ENCODE data around the gene WHRN. TPM values are rescaled to one million over a fixed set of nuclear protein-coding genes. Genes with fewer than 3 reads are reported as not detected.

WHRN gene
- total RNA-seq, 2 donors from 2014 or later: 18.2 to 32.6 TPM

- no peak for ATAC-seq
- no peak overlapping the region for H3K27ac Mint-ChIP-seq
- no peak for DNase-seq
- H3K4me1 Mint-ChIP-seq: peaks cover 2% of the 10 kb centered on the region
- peaks cover 7% of the 10 kb centered on the region for H3K27me3 Mint-ChIP-seq
- no peaks in the 10 kb centered on the region for H3K36me3 Mint-ChIP-seq (ENCODE audit: low read depth)
- no peak overlapping the region for H3K4me3 Mint-ChIP-seq
- H3K9me3 ChIP-seq (ENCODE audit: control insufficient read depth, low read length, poor library complexity, severe bottlenecking): no peaks in the 10 kb centered on the region
These were observed 70.4 kb downstream of the WHRN start for GRCh38 chr9:114434878-114435311.

DNA sequence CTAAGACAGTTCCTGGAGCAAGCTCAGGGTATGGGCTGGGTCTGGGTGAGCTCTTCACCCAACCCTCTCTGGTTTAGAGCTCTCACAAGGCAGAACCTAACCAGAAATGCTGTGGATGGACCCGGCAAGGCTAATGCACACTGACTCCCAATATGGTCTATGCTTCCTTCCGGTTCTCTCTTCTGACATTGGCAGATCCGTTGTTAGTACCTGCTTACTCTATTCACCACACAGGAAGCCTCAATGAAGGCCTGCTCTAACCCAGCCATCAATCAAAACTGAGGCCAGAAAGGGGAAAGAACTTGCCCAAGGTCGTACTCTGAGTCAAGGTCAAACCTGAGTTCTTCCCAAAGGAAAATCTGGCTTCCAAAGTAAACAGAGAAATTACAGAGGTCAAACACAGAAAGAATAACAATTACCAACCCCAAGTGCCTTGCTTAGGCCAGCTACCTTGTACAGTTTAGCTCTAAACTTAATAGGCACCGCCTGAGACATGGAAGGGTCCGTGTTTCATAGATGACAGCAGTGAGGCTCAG is 71.5 kb downstream of the WHRN start:
- Mint-ChIP-seq H3K36me3 (ENCODE audit: low read depth) (no peaks in the 10 kb centered on the region), H3K27me3 (peaks cover 12% of the 10 kb centered on the region), H3K27ac (no peak overlapping the region), H3K4me3 (no peak overlapping the region), H3K4me1 (peaks cover 2% of the 10 kb centered on the region)
- H3K9me3 ChIP-seq (ENCODE audit: control insufficient read depth, low read length, poor library complexity, severe bottlenecking): no peaks in the 10 kb centered on the region
- DNase-seq: no peak
- peak; percentile 47 for ATAC-seq

DNA sequence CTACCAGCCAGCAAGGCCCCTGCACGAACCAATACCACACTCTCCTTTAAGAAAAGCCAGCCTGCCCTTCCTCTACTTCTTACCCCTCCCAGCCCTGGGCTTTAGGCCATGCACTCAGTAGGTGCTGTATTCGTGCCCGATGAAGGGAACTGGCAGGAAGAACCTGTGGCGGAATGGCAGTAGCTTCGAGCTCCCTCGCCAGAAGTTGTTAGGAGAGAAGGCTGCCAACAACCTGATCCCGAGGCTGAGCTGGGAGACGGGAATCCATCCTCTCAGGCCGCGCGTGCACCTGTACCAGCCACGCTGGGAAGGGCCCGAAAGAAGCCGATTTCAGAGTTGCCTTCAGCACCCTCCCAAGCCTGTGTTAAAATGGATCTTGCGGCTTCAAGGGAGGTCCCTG is 72.2 kb downstream of the WHRN start:
- Mint-ChIP-seq H3K27me3 (peaks cover 12% of the 10 kb centered on the region), H3K36me3 (ENCODE audit: low read depth) (peaks cover 3% of the 10 kb centered on the region), H3K4me3 (no peak overlapping the region), H3K4me1 (peaks cover 2% of the 10 kb centered on the region), H3K27ac (no peak overlapping the region)
- ATAC-seq: no peak
- no peaks in the 10 kb centered on the region for H3K9me3 ChIP-seq (ENCODE audit: control insufficient read depth, low read length, poor library complexity, severe bottlenecking)
- DNase-seq: no peak

DNA sequence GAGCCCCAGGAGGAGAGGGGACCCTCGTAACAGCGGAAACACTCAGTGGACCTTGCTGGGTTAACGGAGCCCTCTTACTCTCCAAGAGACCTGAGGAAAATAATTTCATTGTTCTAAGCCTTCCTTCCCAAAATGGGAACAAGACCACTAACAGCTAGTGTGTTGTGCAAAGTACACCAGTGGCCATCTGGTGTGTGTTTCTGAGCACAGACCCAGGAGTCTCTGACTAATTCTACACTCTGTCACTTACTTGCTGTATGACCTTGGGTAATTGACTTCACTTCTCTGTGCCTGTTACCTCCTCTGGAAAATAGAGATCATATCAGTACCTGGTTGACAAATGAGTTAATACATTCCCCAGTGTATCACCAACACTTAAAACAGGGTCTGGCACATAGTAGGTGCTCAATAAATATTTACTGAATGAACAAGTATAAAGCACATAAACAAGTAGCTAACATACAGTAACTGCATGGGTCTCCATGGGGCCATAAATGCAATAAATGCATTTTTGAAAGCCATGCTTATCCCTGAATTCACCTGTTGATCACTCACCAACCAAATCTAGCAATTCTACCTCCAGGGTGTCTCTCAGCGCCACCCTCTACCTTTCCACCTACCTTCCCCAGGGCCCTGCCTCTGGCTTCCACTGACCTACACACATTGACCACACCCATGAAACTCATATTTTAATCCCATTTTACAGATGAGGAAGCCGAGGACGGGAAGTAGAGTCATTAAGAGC is 72.8 kb downstream of the WHRN start:
- peaks cover 8% of the 10 kb centered on the region for H3K27me3 Mint-ChIP-seq
- no peak overlapping the region for H3K27ac Mint-ChIP-seq
- DNase-seq (no peak), ATAC-seq (no peak)
- H3K36me3 Mint-ChIP-seq (ENCODE audit: low read depth): peaks cover 3% of the 10 kb centered on the region
- no peaks in the 10 kb centered on the region for H3K9me3 ChIP-seq (ENCODE audit: control insufficient read depth, low read length, poor library complexity, severe bottlenecking)
- H3K4me3 Mint-ChIP-seq: no peak overlapping the region
- peaks cover 2% of the 10 kb centered on the region for H3K4me1 Mint-ChIP-seq

DNA sequence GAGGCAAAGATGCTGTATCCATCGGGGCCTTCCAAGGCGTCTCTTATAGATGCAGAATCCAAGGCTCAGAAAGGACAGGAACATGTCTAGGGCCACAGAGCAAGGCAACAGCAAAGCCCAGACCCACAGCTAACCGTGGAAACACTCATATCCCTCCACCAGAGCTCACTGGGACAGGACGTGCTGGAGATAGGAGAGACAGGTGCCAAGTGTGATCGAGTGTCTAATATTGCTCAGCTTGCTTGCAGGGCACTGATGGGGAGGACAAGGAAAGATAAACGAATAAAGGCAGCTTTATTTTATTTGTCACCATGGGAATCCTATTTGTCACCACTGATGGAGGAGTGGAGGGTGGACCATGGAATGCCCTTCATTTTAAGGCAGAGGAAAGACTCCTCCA is 73.5 kb downstream of the WHRN start:
- H3K9me3 ChIP-seq (ENCODE audit: control insufficient read depth, low read length, poor library complexity, severe bottlenecking): no peaks in the 10 kb centered on the region
- Mint-ChIP-seq H3K4me3 (no peak overlapping the region), H3K4me1 (peaks cover 2% of the 10 kb centered on the region), H3K27me3 (peaks cover 8% of the 10 kb centered on the region), H3K36me3 (ENCODE audit: low read depth) (peaks cover 3% of the 10 kb centered on the region), H3K27ac (no peak overlapping the region)
- DNase-seq: no peak
- ATAC-seq: no peak

GRCh38 chr9:114431003-114431402 is 74.3 kb downstream of the WHRN start:
- H3K9me3 ChIP-seq (ENCODE audit: control insufficient read depth, low read length, poor library complexity, severe bottlenecking): no peaks in the 10 kb centered on the region
- peaks cover 3% of the 10 kb centered on the region for H3K36me3 Mint-ChIP-seq (ENCODE audit: low read depth)
- H3K27ac Mint-ChIP-seq: no peak overlapping the region
- ATAC-seq: no peak
- peaks cover 2% of the 10 kb centered on the region for H3K4me1 Mint-ChIP-seq
- H3K4me3 Mint-ChIP-seq: no peak overlapping the region
- H3K27me3 Mint-ChIP-seq: peaks cover 8% of the 10 kb centered on the region
- no peak for DNase-seq

GRCh38 chr9:114430457-114430856 is 74.8 kb downstream of the WHRN start:
- peaks cover 2% of the 10 kb centered on the region for H3K4me1 Mint-ChIP-seq
- ATAC-seq: no peak
- no peak for DNase-seq
- H3K27me3 Mint-ChIP-seq: peaks cover 8% of the 10 kb centered on the region
- peaks cover 3% of the 10 kb centered on the region for H3K36me3 Mint-ChIP-seq (ENCODE audit: low read depth)
- no peak overlapping the region for H3K4me3 Mint-ChIP-seq
- no peak overlapping the region for H3K27ac Mint-ChIP-seq
- H3K9me3 ChIP-seq (ENCODE audit: control insufficient read depth, low read length, poor library complexity, severe bottlenecking): no peaks in the 10 kb centered on the region

DNA sequence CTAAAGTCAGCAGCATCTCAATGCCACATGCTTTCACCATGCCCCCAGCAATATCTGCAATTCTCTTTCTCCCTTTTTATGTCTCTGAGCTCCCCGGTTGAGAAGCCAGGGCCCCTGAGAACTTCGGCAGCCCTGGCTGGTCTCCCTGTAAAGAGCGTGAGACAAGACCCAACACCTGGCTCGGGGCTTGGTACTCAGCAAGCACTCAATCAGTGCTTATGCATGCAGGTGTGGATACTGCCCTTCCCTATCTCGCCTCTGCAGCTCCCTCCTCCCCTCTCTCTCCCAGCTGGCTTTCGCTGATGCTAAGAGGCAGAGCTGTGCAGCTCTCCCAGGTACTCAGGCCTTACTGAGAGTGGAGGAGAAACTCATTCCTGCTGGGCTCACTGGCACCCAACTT is 75.8 kb downstream of the WHRN start:
- no peak for DNase-seq
- Mint-ChIP-seq H3K4me1 (peaks cover 2% of the 10 kb centered on the region), H3K27ac (peak overlapping the region; percentile 27), H3K36me3 (ENCODE audit: low read depth) (peaks cover 3% of the 10 kb centered on the region), H3K27me3 (peaks cover 12% of the 10 kb centered on the region), H3K4me3 (no peak overlapping the region)
- ATAC-seq: no peak
- H3K9me3 ChIP-seq (ENCODE audit: control insufficient read depth, low read length, poor library complexity, severe bottlenecking): no peaks in the 10 kb centered on the region

GRCh38 chr9:114428466-114428865 is 76.8 kb downstream of the WHRN start:
- no peak overlapping the region for H3K27ac Mint-ChIP-seq
- H3K27me3 Mint-ChIP-seq: peaks cover 12% of the 10 kb centered on the region
- no peak for DNase-seq

GRCh38 chr9:114427644-114428043 is 77.6 kb downstream of the WHRN start:
- ATAC-seq: no peak
- Mint-ChIP-seq H3K4me1 (peaks cover 2% of the 10 kb centered on the region), H3K4me3 (no peak overlapping the region), H3K36me3 (ENCODE audit: low read depth) (peaks cover 3% of the 10 kb centered on the region), H3K27ac (no peak overlapping the region), H3K27me3 (peaks cover 12% of the 10 kb centered on the region)
- DNase-seq: no peak
- no peaks in the 10 kb centered on the region for H3K9me3 ChIP-seq (ENCODE audit: control insufficient read depth, low read length, poor library complexity, severe bottlenecking)

More at GRCh38 chr9:114428466-114428865, 76.8 kb downstream of the WHRN start:
- Mint-ChIP-seq H3K36me3 (ENCODE audit: low read depth) (peaks cover 3% of the 10 kb centered on the region), H3K4me1 (peaks cover 2% of the 10 kb centered on the region), H3K4me3 (no peak overlapping the region)
- H3K9me3 ChIP-seq (ENCODE audit: control insufficient read depth, low read length, poor library complexity, severe bottlenecking): no peaks in the 10 kb centered on the region
- no peak for ATAC-seq

GRCh38 chr9:114426046-114426948 is 79.0 kb downstream of the WHRN start:
- no peak overlapping the region for H3K27ac Mint-ChIP-seq
- no peak overlapping the region for H3K4me3 Mint-ChIP-seq
- DNase-seq: no peak
- no peak for ATAC-seq
- no peaks in the 10 kb centered on the region for H3K9me3 ChIP-seq (ENCODE audit: control insufficient read depth, low read length, poor library complexity, severe bottlenecking)
- H3K27me3 Mint-ChIP-seq: peaks cover 12% of the 10 kb centered on the region
- peaks cover 3% of the 10 kb centered on the region for H3K36me3 Mint-ChIP-seq (ENCODE audit: low read depth)
- peaks cover 2% of the 10 kb centered on the region for H3K4me1 Mint-ChIP-seq

GRCh38 chr9:114425126-114425525 is 80.1 kb downstream of the WHRN start:
- H3K4me3 Mint-ChIP-seq: no peak overlapping the region
- peaks cover 3% of the 10 kb centered on the region for H3K36me3 Mint-ChIP-seq (ENCODE audit: low read depth)
- H3K27me3 Mint-ChIP-seq: peaks cover 12% of the 10 kb centered on the region
- no peaks in the 10 kb centered on the region for H3K4me1 Mint-ChIP-seq
- H3K27ac Mint-ChIP-seq: no peak overlapping the region
- no peak for ATAC-seq
- H3K9me3 ChIP-seq (ENCODE audit: control insufficient read depth, low read length, poor library complexity, severe bottlenecking): no peaks in the 10 kb centered on the region
- no peak for DNase-seq

- no peaks in the 10 kb centered on the region for H3K9me3 ChIP-seq (ENCODE audit: control insufficient read depth, low read length, poor library complexity, severe bottlenecking)
- no peak for ATAC-seq
- Mint-ChIP-seq H3K27me3 (peaks cover 4% of the 10 kb centered on the region), H3K4me3 (no peak overlapping the region), H3K27ac (no peak overlapping the region), H3K4me1 (peaks cover 8% of the 10 kb centered on the region), H3K36me3 (ENCODE audit: low read depth) (peaks cover 3% of the 10 kb centered on the region)
- no peak for DNase-seq
These were observed 81.1 kb downstream of the WHRN start for GRCh38 chr9:114424126-114424525.

Measured in T-helper 17 cell (primary cell).